Endothelial cell of umbilical vein (primary cell): ENCODE data around the gene AHCY. TPM values are rescaled to one million over a fixed set of nuclear protein-coding genes. Genes with fewer than 3 reads are reported as not detected.
"Not testable (repeated sequence)": the region's sequence is repeated elsewhere in the genome, so short reads cannot be mapped to it uniquely, and the experiment has no call there.

Experiments
- BruUV-seq: library from RNA; stranded (reverse); fragments of 400-500 nt; replicated peaks from 2 replicates; lab custom pipeline; 2021; lab: Mats Ljungman, UMichigan
- CTCF ChIA-PET: fragments of 300-600, 350-600 bp; sonication (Branson Sonifier 250); formaldehyde crosslinking; loops from one replicate; lab custom pipeline; 2021; ENCODE audit warnings: antibody characterized with exemption, inconsistent platforms; lab: Charles Lee
- POLR2A ChIA-PET: fragments of 300-600, 350-600 bp; sonication (Branson Sonifier 250); formaldehyde crosslinking; loops from one replicate; lab custom pipeline; 2021; ENCODE audit warnings: antibody characterized with exemption, inconsistent platforms; lab: Charles Lee
- DNase-seq: peaks from one replicate; pipeline ENCODE4 v3.0.0-alpha.2; 2011; ENCODE audit warnings: low read depth, low spot score
- FAIRE-seq: peaks from 2 replicates; lab custom pipeline; 2011; peaks lifted over from hg19 to GRCh38; lab: Jason Lieb, UNC
- H2AFZ ChIP-seq: 2 replicates; pipeline ENCODE4 v1.6.0; 2012; ENCODE audit warnings: low read depth, low read length, control low read depth, inconsistent platforms
- H3K27ac ChIP-seq: 2 replicates; pipeline ENCODE4 v1.5.1; 2011; ENCODE audit warnings: low read depth, mild to moderate bottlenecking, control low read depth, low read length, moderate library complexity; ENCODE audit not compliant: insufficient read depth
- H3K27me3 ChIP-seq, 2 experiments: 2 replicates each; pipeline versions ENCODE4 v1.6.0 to v1.6.1; 2011; ENCODE audit warnings: low read length in 2 of 2, mixed read lengths in 1 of 2; ENCODE audit not compliant: control insufficient read depth in 2 of 2, insufficient read depth in 2 of 2
- H3K36me3 ChIP-seq, 2 experiments: 2 replicates in 1 of 2; 3 replicates in 1 of 2; pipeline ENCODE4 v1.5.1; 2011; ENCODE audit warnings: low read length in 2 of 2, mild to moderate bottlenecking in 1 of 2, moderate library complexity in 1 of 2; ENCODE audit not compliant: control insufficient read depth in 2 of 2, insufficient read depth in 2 of 2; ENCODE audit errors: extremely low read depth in 1 of 2
- H3K4me1 ChIP-seq: 3 replicates; pipeline ENCODE4 v1.5.1; 2011; ENCODE audit warnings: mild to moderate bottlenecking, low read length; ENCODE audit not compliant: control insufficient read depth, insufficient read depth; ENCODE audit errors: extremely low read depth
- H3K4me2 ChIP-seq: 2 replicates; pipeline ENCODE4 v1.6.1; 2011; ENCODE audit warnings: low read length, control low read depth, mixed read lengths; ENCODE audit not compliant: insufficient read depth
- H3K4me3 ChIP-seq, 3 experiments: fragments of 200-600 bp in 1 of 3; sonication (generic), shearing (Covaris generic) in 1 of 3; replicated peaks in 1 of 3; 2 replicates each; pipeline ENCODE4 v1.5.1; 2011 to 2016; ENCODE audit warnings: control low read depth in 3 of 3, low read length in 3 of 3, mild to moderate bottlenecking in 2 of 3, inconsistent platforms in 1 of 3, low read depth in 1 of 3, moderate library complexity in 1 of 3; ENCODE audit not compliant: insufficient read depth in 1 of 3
- H3K79me2 ChIP-seq: 2 replicates; pipeline ENCODE4 v1.6.0; 2012; ENCODE audit warnings: low read length, inconsistent platforms; ENCODE audit not compliant: control insufficient read depth, insufficient read depth
- H3K9ac ChIP-seq: replicated peaks from 2 replicates; pipeline ENCODE3; 2011; ENCODE audit warnings: low read length, control low read depth; ENCODE audit not compliant: insufficient read depth; ENCODE audit errors: extremely low read depth
- H3K9me1 ChIP-seq: replicated peaks from 3 replicates; pipeline ENCODE4 v1.6.0; 2011; ENCODE audit warnings: mild to moderate bottlenecking, low read length; ENCODE audit not compliant: control insufficient read depth, insufficient read depth; ENCODE audit errors: extremely low read depth
- H3K9me3 ChIP-seq: replicated peaks from 2 replicates; pipeline ENCODE4 v1.5.1; 2012; ENCODE audit warnings: low read length, inconsistent platforms; ENCODE audit not compliant: control insufficient read depth, insufficient read depth
- H4K20me1 ChIP-seq: replicated peaks from 2 replicates; pipeline ENCODE3; 2011; ENCODE audit warnings: mild to moderate bottlenecking, low read length; ENCODE audit not compliant: control insufficient read depth, insufficient read depth; ENCODE audit errors: extremely low read depth
- CTCF ChIP-seq, 2 donors: IDR thresholded peaks; 1 replicate in 1 of 2; 2 replicates in 1 of 2; pipeline ENCODE4 v1.5.1; 2011; ENCODE audit warnings: low read length in 2 of 2, mild to moderate bottlenecking in 2 of 2, moderate library complexity in 2 of 2, control low read depth in 1 of 2, inconsistent platforms in 1 of 2, low read depth in 1 of 2; ENCODE audit not compliant: insufficient read depth in 1 of 2; ENCODE audit errors: extremely low read depth in 1 of 2
- EZH2 ChIP-seq: IDR thresholded peaks from 2 replicates; pipeline ENCODE4 v1.6.1; 2012; ENCODE audit warnings: borderline replicate concordance, low read depth, mild to moderate bottlenecking, moderate library complexity, low read length, inconsistent platforms; ENCODE audit not compliant: severe bottlenecking
- FOS ChIP-seq: IDR thresholded peaks from 2 replicates; pipeline ENCODE4 v1.6.1; 2011; ENCODE audit warnings: mild to moderate bottlenecking, low read length, moderate library complexity, borderline replicate concordance; ENCODE audit not compliant: insufficient read depth
- GATA2 ChIP-seq: IDR thresholded peaks from 2 replicates; pipeline ENCODE4 v1.7.0; 2011; ENCODE audit warnings: low read depth, mild to moderate bottlenecking, moderate library complexity, mixed read lengths, low read length; ENCODE audit not compliant: insufficient read length, insufficient read depth
- JUN ChIP-seq: IDR thresholded peaks from 2 replicates; pipeline ENCODE4 v1.6.1; 2011; ENCODE audit warnings: borderline replicate concordance, low read depth; ENCODE audit not compliant: insufficient read length, insufficient read depth
- MAX ChIP-seq: IDR thresholded peaks from 2 replicates; pipeline ENCODE4 v1.6.1; 2011; ENCODE audit not compliant: insufficient read depth, insufficient read length
- MYC ChIP-seq: IDR thresholded peaks from one replicate; pipeline ENCODE4 v1.6.1; 2011; ENCODE audit warnings: mild to moderate bottlenecking, low read depth, low read length
- POLR2A ChIP-seq: IDR thresholded peaks from 2 replicates; pipeline ENCODE4 v1.6.1; 2012; ENCODE audit warnings: low read depth, mild to moderate bottlenecking, control low read depth, low read length
- POLR2AphosphoS5 ChIP-seq: IDR thresholded peaks from 2 replicates; pipeline ENCODE4 v1.6.1; 2012; ENCODE audit warnings: low read depth, mild to moderate bottlenecking, control low read depth, low read length, moderate library complexity; ENCODE audit not compliant: insufficient read depth
- dilution Hi-C: fragments of 300-500 bp; cut with MboI; formaldehyde crosslinking; loops from one replicate; pipeline ENCODE4 v1.15.0; 2019; ENCODE audit warnings: low sequenced_read_pairs; ENCODE audit not compliant: extremely low pct_ligation_motif_present
- intact Hi-C: fragments of 100-400 bp; cut with micrococcal nuclease; formaldehyde crosslinking; loops from one replicate; pipeline ENCODE4 v1.10.0; 2022
- polyA plus RNA-seq, 4 experiments: library from polyadenylated mRNA; depleted of rRNA in 3 of 4; stranded (reverse) in 3 of 4; unstranded in 1 of 4; fragments of >200 nt; gene quantifications; 2 replicates each; pipeline versions ENCODE4 v1.2.1 to v1.2.3, GENCODE V29; 2011 to 2012; ENCODE audit warnings: missing spikeins in 1 of 4
- total RNA-seq: library from RNA; stranded (reverse); gene quantifications from 2 replicates; pipeline ENCODE4 v1.2.3, GENCODE V29; 2021

AHCY gene
- total and polyA plus RNA-seq, 2 donors (not counting 3 experiments of a cell fraction or from before 2014, with no cell fraction given) = 94.7 to 168 TPM

- Histone ChIP-seq H3K79me2 (no peaks in the 10 kb centered on the region), H3K4me2 (no peak overlapping the region), H3K36me3 (no peaks in the 10 kb centered on the region), H3K9ac (no peak overlapping the region), H3K4me1 (peaks cover 8% of the 10 kb centered on the region), H3K9me1 (no peaks in the 10 kb centered on the region), H3K27me3 (no peaks in the 10 kb centered on the region), H3K27ac (no peak overlapping the region), H4K20me1 (no peaks in the 10 kb centered on the region), H3K9me3 (no peaks in the 10 kb centered on the region), H2AFZ (no peak overlapping the region), H3K4me3 (no peak overlapping the region)
- DNase-seq (no peak), FAIRE-seq (no peak)
- TF ChIP-seq MAX (no peak), POLR2A (no peak), JUN (no peak), GATA2 (no peak), EZH2 (no peak), CTCF (IDR thresholded peaks at IDR 0.05; ENCODE audit: extremely low read depth in 1 of 2, insufficient read depth in 1 of 2, low read depth in 1 of 2, low read length in 2 of 2) (no peak), MYC (no peak), FOS (no peak), POLR2AphosphoS5 (no peak)
- no TSS peak for BruUV-seq
- CTCF ChIA-PET = interaction anchor here (1.5 kb wide), 1 partner anchor 19 kb away, joined by 5 read pairs; no protein-coding TSS in a partner anchor
- dilution Hi-C loops = no loop called here
- intact Hi-C loops = no loop called here
- POLR2A ChIA-PET = no interaction called here
These were observed 28.7 kb upstream of the AHCY start for GRCh38 chr20:34331838-34332237.

GRCh38 chr20:34330861-34331544, 27.8 kb upstream of the AHCY start:
- POLR2A ChIA-PET, H2AFZ ChIP-seq, H3K27me3 ChIP-seq, H3K79me2 ChIP-seq, FAIRE-seq, H3K4me2 ChIP-seq, dilution Hi-C loops, BruUV-seq, intact Hi-C loops, H3K9me1 ChIP-seq, H4K20me1 ChIP-seq, H3K36me3 ChIP-seq, DNase-seq, H3K9ac ChIP-seq, H3K4me3 ChIP-seq, H3K4me1 ChIP-seq, H3K27ac ChIP-seq, H3K9me3 ChIP-seq: not testable (repeated sequence)
- CTCF ChIA-PET = interaction anchor here (1.5 kb wide), 1 partner anchor 18 kb away, joined by 5 read pairs; no protein-coding TSS in a partner anchor
